Measurements from ENCODE around the gene KEAP1.
"Not testable (repeated sequence)": the region's sequence is repeated elsewhere in the genome, so short reads cannot be mapped to it uniquely, and the experiment has no call there.

KEAP1 gene

DNA sequence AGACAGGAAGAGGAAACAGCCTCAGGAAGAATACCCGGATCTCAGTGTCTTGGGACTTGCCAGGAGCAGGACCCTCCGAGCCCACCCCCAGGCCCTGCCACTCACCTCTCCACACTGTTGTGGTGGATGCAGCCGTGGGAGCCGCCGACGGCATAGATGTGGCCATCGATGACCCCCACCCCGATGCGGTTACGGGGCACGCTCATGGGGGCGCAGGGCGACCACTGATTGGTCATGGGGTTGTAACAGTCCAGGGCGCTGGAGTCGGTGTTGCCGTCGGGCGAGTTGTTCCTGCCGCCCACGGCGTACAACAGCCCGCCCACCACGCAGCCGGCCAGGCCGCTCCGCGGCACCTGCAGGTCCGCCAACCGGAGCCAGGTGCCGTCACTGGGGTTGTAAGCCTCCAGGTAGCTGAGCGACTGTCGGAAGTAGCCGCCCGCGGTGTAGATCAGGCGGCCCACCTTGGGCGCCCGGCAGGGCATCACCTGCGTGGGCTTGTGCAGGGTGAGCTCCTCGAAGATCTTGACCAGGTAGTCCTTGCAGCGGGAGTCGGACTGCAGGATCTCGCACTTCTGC, 11.6 kb downstream of the KEAP1 start:
- no peak for DNase-seq

GRCh38 chr19:10486551-10486950, 16.6 kb downstream of the KEAP1 start:
- DNase-seq: no peak

DNA sequence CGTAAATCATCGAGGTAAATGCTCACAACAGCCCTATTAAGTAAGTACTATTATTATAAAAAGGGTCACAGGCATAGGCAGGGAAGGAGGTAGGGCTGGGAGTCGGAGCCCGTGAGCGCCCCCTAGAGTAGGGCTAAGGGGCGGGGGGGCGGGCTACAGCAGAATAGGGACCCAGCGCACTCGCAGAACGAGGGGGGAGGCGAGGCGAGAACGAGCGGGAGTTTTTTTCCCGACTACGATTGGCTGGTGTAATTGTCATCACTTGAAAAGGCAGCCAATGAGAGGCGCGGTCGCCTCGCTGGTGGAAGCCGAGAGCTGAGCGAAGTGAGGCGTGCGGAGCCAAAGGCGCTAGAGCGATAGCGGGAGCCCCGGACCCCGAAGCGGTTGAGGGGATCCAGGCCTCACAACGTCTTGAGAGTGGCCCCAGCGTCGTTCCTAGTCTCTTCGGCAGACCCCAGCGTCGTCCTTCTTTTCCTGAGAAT, 24.2 kb downstream of the KEAP1 start:
- peak; percentile 92 for DNase-seq

DNA sequence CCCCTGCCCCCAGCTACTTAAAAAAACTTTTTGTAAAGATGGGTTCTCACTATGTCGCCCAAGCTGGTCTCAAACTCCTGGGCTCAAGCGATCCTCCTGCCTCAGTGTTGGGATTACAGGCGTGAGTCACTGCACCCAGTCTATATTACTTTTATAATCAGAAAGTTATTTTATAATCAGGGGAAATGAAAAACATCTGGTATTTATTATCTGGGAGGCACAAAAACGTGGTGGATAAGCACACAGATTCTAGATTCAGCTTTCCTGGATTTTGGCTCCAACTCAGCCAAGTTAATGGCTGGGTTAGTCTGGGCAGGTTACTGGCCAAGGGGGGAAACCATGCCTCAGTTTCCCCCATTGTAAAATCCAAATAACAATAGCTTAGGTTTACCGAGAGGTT, 24.7 kb downstream of the KEAP1 start:
- no peak for DNase-seq

DNA sequence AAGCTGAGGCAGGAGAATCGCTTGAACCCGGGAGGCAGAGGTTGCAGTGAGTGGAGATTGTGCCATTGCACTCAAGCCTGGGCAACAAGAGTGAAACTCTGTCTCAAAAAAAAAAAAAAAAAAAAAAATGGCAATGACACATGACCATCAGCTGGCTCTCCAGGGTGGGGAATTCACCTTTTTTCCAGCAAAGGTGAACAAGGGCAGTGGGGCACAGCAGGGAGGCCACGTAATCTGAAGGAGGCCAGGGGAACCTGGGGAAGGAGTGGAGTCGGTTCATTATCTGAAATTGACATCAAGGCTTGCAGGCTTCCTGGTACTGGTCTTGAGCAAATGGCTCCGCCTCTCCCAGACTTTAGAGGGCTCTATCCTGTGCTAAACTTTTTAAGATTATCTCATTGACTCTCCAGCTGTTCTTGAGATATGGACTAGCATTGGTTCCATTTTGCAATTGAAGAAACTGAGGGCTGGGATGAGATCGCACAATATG, 28.1 kb downstream of the KEAP1 start:
- DNase-seq: no peak

DNA sequence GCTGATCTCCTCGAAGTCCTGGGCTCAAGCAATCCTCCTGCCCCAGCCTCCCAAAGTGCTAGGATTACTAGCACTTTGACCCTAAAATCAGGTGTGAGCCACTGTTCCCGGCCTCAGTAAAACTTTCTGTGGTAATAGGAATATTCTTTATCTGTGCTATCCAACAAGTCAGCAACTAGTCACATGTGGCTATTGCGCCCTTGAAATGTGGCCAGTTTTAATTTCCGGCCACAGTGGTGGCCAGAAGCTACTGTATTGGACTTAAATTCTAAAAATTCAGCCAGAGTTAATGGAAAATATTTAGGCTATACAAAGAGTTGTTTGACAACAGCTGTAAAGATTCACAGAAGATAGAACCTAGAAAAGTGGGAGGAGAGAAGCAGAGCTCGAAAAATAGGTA, 30.0 kb downstream of the KEAP1 start:
- DNase-seq: no peak

DNA sequence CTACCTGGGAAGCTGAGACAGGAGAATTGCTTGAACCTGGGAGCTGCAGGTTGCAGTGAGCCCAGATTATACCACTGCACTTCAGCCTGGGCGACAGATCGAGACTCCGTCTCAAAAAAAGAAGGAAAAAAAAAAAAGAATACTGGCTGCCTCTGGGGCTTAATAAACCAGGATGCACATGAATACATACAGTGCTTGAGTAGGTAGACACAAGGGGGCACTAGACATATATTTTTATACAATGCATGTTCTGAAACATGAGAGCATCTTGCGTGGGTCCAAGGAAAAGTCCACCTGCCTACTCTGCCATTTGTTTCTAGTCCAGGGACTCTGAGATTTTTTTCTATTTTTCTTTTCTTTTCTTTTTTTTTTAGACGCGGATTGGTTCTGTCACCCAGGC, 31.2 kb downstream of the KEAP1 start:
- DNase-seq: no peak

DNA sequence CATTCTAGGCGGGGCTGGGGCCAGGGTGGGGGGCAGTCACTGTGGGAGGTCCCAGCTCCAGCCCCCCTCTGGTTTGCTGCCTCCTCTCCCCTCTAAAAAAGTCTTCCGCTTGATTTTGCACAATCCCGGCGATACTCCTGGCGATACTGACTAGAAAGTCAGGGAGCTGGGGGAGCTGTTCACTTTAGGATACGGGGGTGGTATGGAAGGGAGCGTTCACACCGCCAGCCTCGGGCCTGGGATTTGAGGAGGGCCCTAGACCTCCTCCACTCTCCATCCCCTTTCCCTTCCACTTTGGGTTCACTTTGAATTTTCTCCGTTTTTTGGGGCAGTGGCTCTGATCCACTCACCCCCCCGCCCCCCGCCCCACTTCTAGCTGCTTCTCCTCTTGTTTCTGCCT, 35.0 kb downstream of the KEAP1 start:
- DNase-seq: no peak

GRCh38 chr19:10467104-10467706, 36.0 kb downstream of the KEAP1 start:
- no peak for DNase-seq

DNA sequence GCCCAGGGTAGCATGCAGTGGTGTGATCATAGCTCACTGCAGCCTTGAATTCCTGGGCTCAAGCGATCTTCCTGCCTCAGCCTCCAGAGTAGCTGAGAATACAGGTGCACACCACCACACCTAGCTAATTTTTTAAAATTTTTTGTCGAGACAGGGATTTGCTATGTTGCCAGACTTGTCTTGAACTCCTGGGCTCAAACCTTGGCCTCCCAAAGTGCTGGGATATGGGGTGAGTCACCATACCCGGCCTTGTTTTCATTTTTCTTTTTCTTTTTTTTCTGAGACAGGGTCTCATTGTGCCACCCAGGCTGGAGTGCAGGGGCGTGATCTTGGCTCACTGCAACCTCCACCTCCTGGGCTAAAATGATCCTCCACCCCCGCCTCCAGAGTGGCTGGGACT, 38.7 kb downstream of the KEAP1 start:
- DNase-seq: no peak

GRCh38 chr19:10462557-10462956, 40.6 kb downstream of the KEAP1 start:
- no peak for DNase-seq

DNA sequence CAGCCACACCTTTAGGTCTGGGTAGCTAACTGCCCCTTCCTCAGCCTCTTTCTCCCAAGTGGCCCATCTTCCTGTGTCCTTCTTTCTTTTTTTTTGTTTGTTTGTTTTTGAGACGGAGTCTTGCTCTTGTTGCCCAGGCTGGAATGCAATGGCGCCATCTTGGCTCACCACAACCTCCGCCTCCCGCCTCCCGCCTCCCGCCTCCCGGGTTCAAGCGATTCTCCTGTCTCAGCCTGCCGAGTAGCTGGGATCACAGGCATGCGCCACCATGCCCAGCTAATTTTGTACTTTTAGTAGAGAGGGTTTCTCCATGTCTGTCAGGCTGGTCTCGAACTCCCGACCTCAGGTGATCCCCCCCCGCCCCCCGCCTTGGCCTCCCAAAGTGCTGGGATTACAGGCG, 41.1 kb downstream of the KEAP1 start:
- not testable (repeated sequence) for DNase-seq

GRCh38 chr19:10461047-10461949, 41.9 kb downstream of the KEAP1 start:
- DNase-seq: peak; percentile 75

DNA sequence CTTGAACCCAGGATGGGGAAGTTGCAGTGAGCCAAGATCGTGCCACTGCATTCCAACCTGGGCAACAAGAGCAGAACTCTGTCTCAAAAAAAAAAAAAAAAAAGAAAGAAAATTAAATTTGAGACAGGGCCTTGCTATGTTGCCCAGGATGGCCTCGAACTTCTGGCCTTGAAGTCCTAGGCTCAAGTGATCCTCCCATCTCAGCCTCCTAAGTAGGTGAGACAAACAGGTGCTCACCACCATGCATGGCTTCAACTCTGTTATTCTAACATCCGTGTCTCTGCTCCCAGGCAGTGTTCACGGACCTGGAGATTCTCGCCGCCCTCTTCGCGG, 42.5 kb downstream of the KEAP1 start:
- no peak for DNase-seq

GRCh38 chr19:10458733-10459132, 44.4 kb downstream of the KEAP1 start:
- DNase-seq: not testable (repeated sequence)

GRCh38 chr19:10454267-10454666, 48.9 kb downstream of the KEAP1 start:
- no peak for DNase-seq

- no peak for DNase-seq
Measured at GRCh38 chr19:10453852-10454251, 49.3 kb downstream of the KEAP1 start.

DNA sequence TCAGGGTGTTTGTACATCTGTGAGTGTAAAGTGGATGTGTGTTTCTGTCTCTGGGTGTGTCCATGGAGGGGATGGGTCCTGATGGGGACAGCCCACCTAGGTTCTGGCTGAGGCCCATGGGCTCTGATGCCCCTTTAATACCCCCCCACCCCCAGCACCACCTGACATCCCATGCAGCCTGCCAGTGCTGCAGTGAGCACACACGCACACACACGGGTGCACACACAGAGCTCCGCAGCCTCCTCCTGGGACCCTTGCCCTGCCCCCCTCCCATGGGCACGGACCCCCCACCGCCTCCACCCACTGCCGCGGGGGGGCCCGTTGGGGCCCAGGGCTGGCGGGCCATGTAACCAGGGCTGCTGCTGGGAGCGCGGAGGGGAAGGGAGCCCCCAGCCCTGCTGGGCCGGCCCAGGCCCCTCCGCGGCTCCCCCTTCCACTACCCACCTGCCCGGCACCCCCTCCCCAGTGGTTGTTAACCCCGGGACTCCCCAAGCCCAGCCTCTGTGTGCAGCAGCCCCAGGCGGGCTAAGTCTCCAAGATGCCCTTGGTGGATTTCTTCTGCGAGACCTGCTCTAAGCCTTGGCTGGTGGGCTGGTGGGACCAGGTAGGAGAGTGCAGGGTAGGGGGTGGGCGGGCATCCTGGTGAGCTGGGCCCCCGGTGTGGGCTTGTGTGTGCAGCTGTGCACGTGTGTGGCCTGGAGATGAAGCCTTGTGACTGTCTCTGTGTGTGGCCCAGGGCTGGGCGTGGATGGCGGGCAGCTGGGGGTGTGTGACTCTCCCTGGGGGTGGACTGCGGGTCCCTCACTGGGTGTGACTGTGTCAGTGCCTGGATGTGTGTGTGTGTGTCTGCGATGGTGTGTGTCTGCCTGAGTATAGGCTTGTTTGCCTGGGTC, 50.2 kb downstream of the KEAP1 start:
- DNase-seq: no peak

DNA sequence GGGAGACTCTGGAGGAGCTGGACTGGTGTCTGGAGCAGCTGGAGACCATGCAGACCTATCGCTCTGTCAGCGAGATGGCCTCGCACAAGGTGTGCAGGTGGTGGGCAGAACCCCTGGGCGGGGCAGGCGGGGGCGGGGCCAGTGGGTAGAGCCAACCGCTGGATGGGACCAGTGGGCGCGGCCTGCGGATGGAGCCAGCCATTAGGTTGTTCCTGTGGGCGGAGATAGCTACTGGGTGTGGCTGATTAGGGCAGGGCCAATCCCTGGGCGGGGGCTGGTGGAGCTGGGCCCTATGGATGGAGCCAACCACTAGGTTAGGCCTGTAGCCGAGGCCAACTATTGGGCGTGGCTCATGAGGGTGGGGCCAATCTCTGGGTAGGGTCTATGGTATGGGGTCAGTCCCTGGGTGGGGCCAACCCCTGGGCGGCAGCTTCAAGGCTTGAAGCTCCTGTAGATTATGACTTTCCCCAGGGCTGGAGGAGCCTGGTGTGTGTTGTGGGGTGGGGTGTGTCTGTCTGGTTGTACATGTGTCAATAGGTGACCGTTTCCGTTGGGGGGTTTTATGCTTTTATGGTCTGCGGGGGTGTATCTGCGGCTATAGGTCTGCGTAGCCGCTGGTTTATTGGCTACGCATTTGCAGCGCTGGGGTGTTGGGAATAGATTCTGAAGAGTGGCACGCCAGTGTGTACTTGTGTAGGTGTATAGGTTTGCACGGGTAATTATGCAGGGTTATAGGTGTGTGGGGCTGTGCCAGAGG, 52.1 kb downstream of the KEAP1 start:
- DNase-seq: peak; percentile 78

DNA sequence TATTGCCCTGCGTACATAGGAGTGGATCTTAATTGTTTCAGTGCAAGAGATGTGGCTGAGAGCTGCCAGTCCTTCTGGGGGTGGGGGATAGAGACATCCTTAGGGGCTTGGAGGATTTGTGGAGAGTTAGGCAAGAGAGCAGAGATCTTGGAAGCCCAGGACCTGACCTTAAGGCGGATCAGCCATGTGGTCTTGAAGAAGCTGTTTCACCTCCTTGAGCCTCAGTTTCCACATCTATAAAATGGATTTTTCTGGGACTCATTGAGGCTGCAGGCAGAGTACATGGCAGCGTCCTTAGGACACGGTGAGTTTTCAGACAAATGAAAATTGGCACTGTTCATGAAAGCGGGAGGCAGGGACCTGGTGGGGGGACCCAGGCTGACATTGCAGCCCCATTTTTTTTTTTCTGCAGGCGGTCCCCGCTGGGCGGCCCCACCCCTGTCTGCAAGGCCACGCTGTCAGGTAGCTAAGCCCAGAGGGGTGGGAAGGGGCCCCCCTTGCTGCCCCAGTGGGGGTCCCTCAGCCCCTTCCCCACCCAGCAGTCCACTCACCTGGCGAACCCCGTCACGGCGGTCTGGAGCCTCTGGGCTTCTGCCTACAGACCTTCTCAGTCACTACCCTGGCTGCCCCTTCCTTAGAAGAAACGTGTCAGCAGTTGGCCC, 52.8 kb downstream of the KEAP1 start:
- no peak for DNase-seq

- DNase-seq: no peak
Measured at GRCh38 chr19:10449037-10449436, 54.1 kb downstream of the KEAP1 start.

GRCh38 chr19:10442698-10443097, 60.5 kb downstream of the KEAP1 start:
- DNase-seq: no peak

Data from DMS153 (cell line).